ENCODE measurements around the gene OSCAR. TPM values are rescaled to one million over a fixed set of nuclear protein-coding genes. Genes with fewer than 3 reads are reported as not detected.

The OSCAR gene
- total RNA-seq, 2 donors from 2014 or later: 0.20 to 0.44 TPM

GRCh38 chr19:54115109-54116063 is 14.8 kb upstream of the OSCAR start, which contains the start of the genes PRPF31 and TFPT:
TSS of gene PRPF31 (plus strand) at chr19:54115754. CDS start at chr19:54118279, 2,525 bp downstream.
TSS of gene TFPT (minus strand) at chr19:54115657. CDS start at chr19:54115269, 388 bp downstream.
- H3K36me3 ChIP-seq (ENCODE audit: control insufficient read depth, insufficient read depth, low read length): peaks cover 27% of the 10 kb centered on the region
- H3K9ac ChIP-seq (ENCODE audit: extremely low read depth, low read length, poor library complexity, severe bottlenecking): peak within 1 kb of the TSS; percentile 52
- no peaks in the 10 kb centered on the region for H3K4me1 ChIP-seq (ENCODE audit: control insufficient read depth, insufficient read depth, low read length)
- no peaks in the 10 kb centered on the region for H3K9me3 ChIP-seq (ENCODE audit: control insufficient read depth, low read length)
- H3K4me1 Mint-ChIP-seq: peaks cover 7% of the 10 kb centered on the region
- no peaks in the 10 kb centered on the region for H3K9me3 Mint-ChIP-seq
- H3K27me3 Mint-ChIP-seq (ENCODE audit: insufficient read depth): no peaks in the 10 kb centered on the region
- no peak for TF ChIP-seq CTCF (conservative IDR thresholded peaks at IDR 0.05)
- H3K4me3 Mint-ChIP-seq: peak within 1 kb of the TSS; percentile 83
- peak within 1 kb of the TSS; percentile 99 for H3K27ac Mint-ChIP-seq
- H3K36me3 Mint-ChIP-seq (ENCODE audit: low read depth): peaks cover 32% of the 10 kb centered on the region
- H3K27me3 ChIP-seq (ENCODE audit: control insufficient read depth, insufficient read depth, low read length, poor library complexity, severe bottlenecking): no peaks in the 10 kb centered on the region
- H3K4me3 ChIP-seq (ENCODE audit: low read length): peak within 1 kb of the TSS; percentile 97
- H3K27ac ChIP-seq (ENCODE audit: low read depth, low read length): peak within 1 kb of the TSS; percentile 52
- DNase-seq: peak; percentile 98
- 0 to 2% methylated on average over 37 to 60 of the region's 60 CpGs for WGBS, 2 experiments (ENCODE audit: insufficient coverage in 1 of 2, insufficient read length in 1 of 2)

GRCh38 chr19:54114340-54115108 is 13.9 kb upstream of the OSCAR start:
- no peaks in the 10 kb centered on the region for H3K9me3 Mint-ChIP-seq
- H3K9me3 ChIP-seq (ENCODE audit: control insufficient read depth, low read length): no peaks in the 10 kb centered on the region
- TF ChIP-seq CTCF (conservative IDR thresholded peaks at IDR 0.05): no peak
- no peaks in the 10 kb centered on the region for H3K4me1 ChIP-seq (ENCODE audit: control insufficient read depth, insufficient read depth, low read length)
- no peak overlapping the region for H3K27ac ChIP-seq (ENCODE audit: low read depth, low read length)
- H3K9ac ChIP-seq (ENCODE audit: extremely low read depth, low read length, poor library complexity, severe bottlenecking): peak overlapping the region; percentile 52
- no peaks in the 10 kb centered on the region for H3K27me3 ChIP-seq (ENCODE audit: control insufficient read depth, insufficient read depth, low read length, poor library complexity, severe bottlenecking)
- DNase-seq: peak; percentile 77
- H3K27ac Mint-ChIP-seq: peak overlapping the region; percentile 99
- 31 to 32% methylated on average over 19 to 28 of the region's 28 CpGs for WGBS, 2 experiments (ENCODE audit: insufficient coverage in 1 of 2, insufficient read length in 1 of 2)
- H3K4me1 Mint-ChIP-seq: peaks cover 7% of the 10 kb centered on the region
- H3K27me3 Mint-ChIP-seq (ENCODE audit: insufficient read depth): no peaks in the 10 kb centered on the region
- H3K36me3 ChIP-seq (ENCODE audit: control insufficient read depth, insufficient read depth, low read length): peaks cover 19% of the 10 kb centered on the region
- H3K4me3 Mint-ChIP-seq: peak overlapping the region; percentile 83
- peak overlapping the region; percentile 97 for H3K4me3 ChIP-seq (ENCODE audit: low read length)
- peaks cover 30% of the 10 kb centered on the region for H3K36me3 Mint-ChIP-seq (ENCODE audit: low read depth)

GRCh38 chr19:54109651-54110050 is 9.0 kb upstream of the OSCAR start:
- 89 to 92% methylated on average over 2 to 5 of the region's 6 CpGs for WGBS, 2 experiments (ENCODE audit: insufficient coverage in 1 of 2, insufficient read length in 1 of 2)
- Mint-ChIP-seq H3K9me3 (no peaks in the 10 kb centered on the region), H3K4me3 (no peak overlapping the region), H3K36me3 (ENCODE audit: low read depth) (peaks cover 58% of the 10 kb centered on the region), H3K27ac (no peak overlapping the region), H3K4me1 (peaks cover 6% of the 10 kb centered on the region), H3K27me3 (ENCODE audit: insufficient read depth) (no peaks in the 10 kb centered on the region)
- Histone ChIP-seq H3K27me3 (ENCODE audit: control insufficient read depth, insufficient read depth, low read length, poor library complexity, severe bottlenecking) (no peaks in the 10 kb centered on the region), H3K9me3 (ENCODE audit: control insufficient read depth, low read length) (no peaks in the 10 kb centered on the region), H3K9ac (ENCODE audit: extremely low read depth, low read length, poor library complexity, severe bottlenecking) (no peak overlapping the region), H3K27ac (ENCODE audit: low read depth, low read length) (no peak overlapping the region), H3K4me1 (ENCODE audit: control insufficient read depth, insufficient read depth, low read length) (no peaks in the 10 kb centered on the region), H3K4me3 (ENCODE audit: low read length) (no peak overlapping the region), H3K36me3 (ENCODE audit: control insufficient read depth, insufficient read depth, low read length) (peaks cover 38% of the 10 kb centered on the region)
- no peak for TF ChIP-seq CTCF (conservative IDR thresholded peaks at IDR 0.05)
- DNase-seq: no peak

Measured in endodermal cell (in vitro differentiated cells).